HCT116 (cell line): ENCODE results near the gene GAP43. TPM values are rescaled to one million over a fixed set of nuclear protein-coding genes. Genes with fewer than 3 reads are reported as not detected.

Experiments used
- ATAC-seq: fragments of 200-7000 bp; cut with Tn5 transposase; 2 replicates; pipeline ENCODE4 v1.9.1; 2020; ENCODE audit warnings: mild to moderate bottlenecking, moderate library complexity
- BruUV-seq: library from RNA; stranded (reverse); fragments of 400-500 nt; replicated peaks from 2 replicates; lab custom pipeline; 2021; lab: Mats Ljungman, UMichigan
- CTCF ChIA-PET: fragments of 300-600 bp; sonication (Branson Sonifier 250); formaldehyde crosslinking; loops from one replicate; lab custom pipeline; 2021; ENCODE audit warnings: antibody characterized with exemption; lab: Charles Lee
- POLR2A ChIA-PET: fragments of 300-600, 350-600 bp; sonication (Branson Sonifier 250); formaldehyde crosslinking; loops from one replicate; lab custom pipeline; 2021; ENCODE audit warnings: antibody characterized with exemption; lab: Charles Lee
- RAD21 ChIA-PET, 2 experiments: fragments of 300-600 bp; sonication (Branson Sonifier 250); formaldehyde crosslinking; loops; one replicate each; lab custom pipeline; 2023; ENCODE audit warnings: low total read pairs in 2 of 2; ENCODE audit not compliant: uncharacterized antibody in 2 of 2, unreplicated experiment in 2 of 2, low non-redundant PET in 1 of 2; lab: Charles Lee
- DNase-seq: peaks from one replicate; pipeline ENCODE4 v3.0.0-alpha.2; 2010; ENCODE audit warnings: low read depth, low spot score
- H2AFZ ChIP-seq: fragments of 200-600 bp; shearing (Covaris generic), sonication (generic); 2 replicates; pipeline ENCODE4 v1.6.1; 2017; ENCODE audit warnings: low read depth, mixed run types, mixed read lengths, antibody characterized with exemption, low read length; ENCODE audit not compliant: poor library complexity, severe bottlenecking
- H3K27ac ChIP-seq: 2 replicates; pipeline ENCODE4 v1.5.1; 2012; ENCODE audit warnings: low read depth, low read length
- H3K27me3 ChIP-seq: fragments of 200-600 bp; sonication (generic); 2 replicates; pipeline ENCODE4 v1.6.1; 2016; ENCODE audit warnings: mixed run types, low read length, mixed read lengths; ENCODE audit not compliant: insufficient read depth
- H3K36me3 ChIP-seq, 2 experiments: fragments of 200-500 bp in 1 of 2; fragments of 200-600 bp in 1 of 2; sonication (Bioruptor generic) in 1 of 2; sonication (generic) in 1 of 2; 2 replicates each; pipeline versions ENCODE4 v1.5.1 to v1.6.1; 2014 to 2016; ENCODE audit warnings: low read length in 2 of 2, inconsistent platforms in 1 of 2, mixed read lengths in 1 of 2, mixed run types in 1 of 2; ENCODE audit not compliant: insufficient read depth in 2 of 2, control insufficient read depth in 1 of 2
- H3K4me1 ChIP-seq, 2 experiments: fragments of 200-600 bp in 1 of 2; sonication (generic) in 1 of 2; 2 replicates each; pipeline versions ENCODE4 v1.5.1 to v1.6.1; 2012 to 2017; ENCODE audit warnings: low read length in 2 of 2, inconsistent platforms in 1 of 2, mild to moderate bottlenecking in 1 of 2, mixed read lengths in 1 of 2, mixed run types in 1 of 2, moderate library complexity in 1 of 2; ENCODE audit not compliant: insufficient read depth in 2 of 2, control insufficient read depth in 1 of 2
- H3K4me2 ChIP-seq: fragments of 200-600 bp; sonication (generic); 2 replicates; pipeline ENCODE4 v1.6.1; 2017; ENCODE audit warnings: mixed run types, low read length, mixed read lengths
- H3K4me3 ChIP-seq, 2 experiments: fragments of 200-600 bp in 1 of 2; sonication (generic) in 1 of 2; replicated peaks in 1 of 2; 2 replicates each; pipeline ENCODE4 v1.5.1; 2011 to 2016; ENCODE audit warnings: low read length in 2 of 2, control low read depth in 1 of 2, low read depth in 1 of 2, mild to moderate bottlenecking in 1 of 2, mixed read lengths in 1 of 2, mixed run types in 1 of 2
- H3K79me2 ChIP-seq: fragments of 200-600 bp; sonication (generic); 2 replicates; pipeline ENCODE4 v1.6.1; 2017; ENCODE audit warnings: mild to moderate bottlenecking, mixed run types, low read length, moderate library complexity, mixed read lengths; ENCODE audit not compliant: insufficient read depth
- H3K9ac ChIP-seq: fragments of 200-600 bp; sonication (generic); 2 replicates; pipeline ENCODE4 v1.6.1; 2016; ENCODE audit warnings: low read length, mixed read lengths
- H3K9me2 ChIP-seq: fragments of 200-600 bp; sonication (generic), shearing (Covaris generic); 2 replicates; pipeline ENCODE4 v1.6.1; 2017; ENCODE audit warnings: mixed run types, mild to moderate bottlenecking, moderate library complexity; ENCODE audit not compliant: insufficient read depth
- H3K9me3 ChIP-seq, 2 experiments: fragments of 200-500 bp in 1 of 2; fragments of 200-600 bp in 1 of 2; sonication (Bioruptor generic) in 1 of 2; sonication (generic) in 1 of 2; 2 replicates each; pipeline ENCODE4 v1.6.1; 2014 to 2017; ENCODE audit warnings: low read length in 2 of 2, mixed read lengths in 2 of 2, inconsistent platforms in 1 of 2, low read depth in 1 of 2, mild to moderate bottlenecking in 1 of 2, mixed run types in 1 of 2, moderate library complexity in 1 of 2; ENCODE audit not compliant: control insufficient read depth in 1 of 2, insufficient read depth in 1 of 2
- H4K20me1 ChIP-seq: fragments of 200-600 bp; sonication (generic), shearing (Covaris generic); 2 replicates; pipeline ENCODE4 v1.6.1; 2017; ENCODE audit warnings: mixed run types, mild to moderate bottlenecking, moderate library complexity; ENCODE audit not compliant: insufficient read depth
- CBX3 ChIP-seq: IDR thresholded peaks from 2 replicates; pipeline ENCODE4 v1.6.1; 2012; ENCODE audit warnings: low read depth
- ELF1 ChIP-seq: IDR thresholded peaks from 2 replicates; pipeline ENCODE4 v1.6.1; 2012; ENCODE audit warnings: low read depth, borderline replicate concordance
- EZH2phosphoT487 ChIP-seq: fragments of 200-600 bp; IDR thresholded peaks from 2 replicates; pipeline ENCODE4 v1.6.1; 2018; ENCODE audit warnings: antibody characterized with exemption, borderline replicate concordance
- FOSL1 ChIP-seq: IDR thresholded peaks from 2 replicates; pipeline ENCODE4 v1.6.1; 2012; ENCODE audit warnings: low read depth
- JUND ChIP-seq: IDR thresholded peaks from 2 replicates; pipeline ENCODE4 v1.6.1; 2012
- POLR2A ChIP-seq: IDR thresholded peaks from 2 replicates; pipeline ENCODE4 v1.7.0; 2011; ENCODE audit warnings: borderline replicate concordance; ENCODE audit not compliant: insufficient read depth, insufficient read length; ENCODE audit errors: extremely low read depth
- SP1 ChIP-seq: IDR thresholded peaks from 2 replicates; pipeline ENCODE4 v1.6.1; 2012; ENCODE audit warnings: low read depth
- TCF7L2 ChIP-seq: IDR thresholded peaks from 2 replicates; pipeline ENCODE4 v1.7.0; 2011; ENCODE audit warnings: borderline replicate concordance, inconsistent platforms; ENCODE audit not compliant: insufficient read depth, insufficient read length; ENCODE audit errors: extremely low read depth
- YY1 ChIP-seq: IDR thresholded peaks from 2 replicates; pipeline ENCODE4 v1.6.1; 2011; ENCODE audit warnings: low read length, low read depth, moderate library complexity, mild to moderate bottlenecking; ENCODE audit not compliant: insufficient replicate concordance; ENCODE audit errors: extremely low read depth
- ZFX ChIP-seq: fragments of 450-650 bp; IDR thresholded peaks from 2 replicates; pipeline ENCODE4 v1.6.1; 2017
- intact Hi-C: fragments of 100-400 bp; cut with micrococcal nuclease; formaldehyde crosslinking; loops from 2 replicates; pipeline ENCODE4 v1.10.0; 2022
- total RNA-seq: library from RNA; stranded (reverse); gene quantifications from one replicate; pipeline ENCODE4 v1.2.1, GENCODE V29; 2021; ENCODE audit not compliant: unreplicated experiment
- TF ChIP-seq, protein P1 (sequence below): IDR thresholded peaks from 2 replicates; pipeline ENCODE4 v1.6.1; 2011; ENCODE audit warnings: mild to moderate bottlenecking, low read length, moderate library complexity; ENCODE audit not compliant: insufficient replicate concordance; ENCODE audit errors: extremely low read depth

GAP43 gene
- total RNA-seq, 1 experiment from 2014 or later, result not detected

DNA sequence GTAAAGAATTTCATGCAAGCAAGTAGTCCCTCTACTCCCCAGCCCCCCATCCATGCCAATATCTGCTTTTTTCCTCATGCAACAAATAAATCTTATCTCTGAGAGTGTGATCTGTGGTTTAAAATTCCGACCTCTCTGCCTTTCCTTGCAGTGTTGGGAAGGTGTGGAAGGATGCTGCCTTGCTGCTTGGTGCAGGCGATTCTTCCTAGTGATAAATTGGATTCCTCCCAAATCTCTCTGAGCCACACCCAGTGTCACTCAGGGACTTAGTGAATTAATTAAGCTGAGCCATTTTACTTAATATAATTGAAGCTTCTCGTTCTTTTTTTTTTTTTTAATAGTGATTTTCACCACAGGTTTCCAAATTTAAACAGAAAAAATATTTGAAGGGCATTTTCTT lies 3.4 kb downstream of the GAP43 start:
- Histone ChIP-seq H3K9me2 (no peaks in the 10 kb centered on the region), H3K79me2 (no peaks in the 10 kb centered on the region), H4K20me1 (no peaks in the 10 kb centered on the region), H3K27ac (no peak overlapping the region), H3K4me2 (no peak overlapping the region), H2AFZ (no peak overlapping the region), H3K4me1 (no peaks in the 10 kb centered on the region), H3K9ac (no peak overlapping the region), H3K36me3 (no peaks in the 10 kb centered on the region), H3K9me3 (no peaks in the 10 kb centered on the region), H3K4me3 (no peak overlapping the region), H3K27me3 (peaks cover 38% of the 10 kb centered on the region)
- RAD21 ChIA-PET, result interaction anchor here in 1 of 2 experiments (1.1 kb wide), 1 partner anchor 157 kb away, joined by 3 read pairs; no protein-coding TSS in a partner anchor
- CTCF ChIA-PET, result no interaction called here
- POLR2A ChIA-PET, result no interaction called here
- DNase-seq (no peak), ATAC-seq (no peak)
- TF ChIP-seq POLR2A, result no peak
- TF ChIP-seq JUND, result no peak
- no peak for TF ChIP-seq YY1
- intact Hi-C loops, result no loop called here
- BruUV-seq, result no TSS peak

DNA sequence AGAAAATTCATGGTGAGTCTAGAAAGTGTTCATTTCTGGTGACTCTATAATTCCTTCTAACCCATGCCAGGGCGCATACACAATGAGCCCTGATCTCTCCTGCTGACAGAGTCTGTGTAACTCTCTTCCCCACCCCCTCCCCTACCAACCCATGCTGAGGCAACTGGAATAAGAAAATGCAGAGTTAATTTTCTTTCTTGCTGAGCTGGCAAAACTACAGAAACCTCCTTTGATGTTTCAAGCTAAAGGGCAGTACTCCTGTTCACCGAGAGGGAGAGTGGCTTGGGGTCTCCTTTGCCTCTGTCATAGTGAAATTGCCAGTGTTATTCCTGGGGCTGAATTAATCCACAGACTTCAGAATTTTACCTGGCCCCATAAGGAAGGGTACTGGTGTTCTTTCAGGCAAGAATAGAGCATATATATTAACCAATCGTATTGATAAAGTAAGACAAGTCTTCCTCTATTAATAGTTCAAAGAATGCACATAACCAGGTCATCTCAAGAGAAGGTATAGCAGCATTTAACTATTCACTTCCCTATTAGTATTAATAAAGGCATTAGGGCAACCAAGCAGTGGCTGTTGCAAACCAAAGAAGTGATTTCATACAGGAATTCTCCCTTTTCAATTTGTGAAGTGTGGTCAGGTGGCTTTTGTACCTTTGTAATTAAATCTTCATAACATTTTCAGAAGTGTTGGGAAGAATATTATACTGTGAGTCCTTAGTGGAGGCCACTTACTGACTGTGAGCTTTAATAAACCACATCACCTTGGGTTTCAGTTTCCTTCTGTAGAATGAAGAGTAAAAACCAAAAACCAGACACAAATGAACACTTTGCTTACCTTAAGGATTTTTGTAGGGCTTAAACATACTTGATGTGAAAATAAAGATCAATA lies 4.1 kb downstream of the GAP43 start:
- ChIA-PET RAD21 (interaction anchor here in 1 of 2 experiments (1.1 kb wide), 1 partner anchor 157 kb away, joined by 3 read pairs; no protein-coding TSS in a partner anchor), CTCF (no interaction called here), POLR2A (no interaction called here)
- no peaks in the 10 kb centered on the region for H3K4me1 ChIP-seq
- H3K9ac ChIP-seq, result no peak overlapping the region
- H3K79me2 ChIP-seq, result no peaks in the 10 kb centered on the region
- no peak for DNase-seq
- H4K20me1 ChIP-seq, result no peaks in the 10 kb centered on the region
- no peaks in the 10 kb centered on the region for H3K36me3 ChIP-seq
- no peaks in the 10 kb centered on the region for H3K9me2 ChIP-seq
- H3K27ac ChIP-seq, result no peak overlapping the region
- no peak for ATAC-seq
- BruUV-seq, result no TSS peak
- intact Hi-C loops, result no loop called here
- no peak overlapping the region for H2AFZ ChIP-seq
- TF ChIP-seq POLR2A (no peak), ELF1 (no peak), ZFX (no peak), CBX3 (no peak), TCF7L2 (no peak), SP1 (no peak), EZH2phosphoT487 (no peak), FOSL1 (no peak)
- TF ChIP-seq, protein P1, sequence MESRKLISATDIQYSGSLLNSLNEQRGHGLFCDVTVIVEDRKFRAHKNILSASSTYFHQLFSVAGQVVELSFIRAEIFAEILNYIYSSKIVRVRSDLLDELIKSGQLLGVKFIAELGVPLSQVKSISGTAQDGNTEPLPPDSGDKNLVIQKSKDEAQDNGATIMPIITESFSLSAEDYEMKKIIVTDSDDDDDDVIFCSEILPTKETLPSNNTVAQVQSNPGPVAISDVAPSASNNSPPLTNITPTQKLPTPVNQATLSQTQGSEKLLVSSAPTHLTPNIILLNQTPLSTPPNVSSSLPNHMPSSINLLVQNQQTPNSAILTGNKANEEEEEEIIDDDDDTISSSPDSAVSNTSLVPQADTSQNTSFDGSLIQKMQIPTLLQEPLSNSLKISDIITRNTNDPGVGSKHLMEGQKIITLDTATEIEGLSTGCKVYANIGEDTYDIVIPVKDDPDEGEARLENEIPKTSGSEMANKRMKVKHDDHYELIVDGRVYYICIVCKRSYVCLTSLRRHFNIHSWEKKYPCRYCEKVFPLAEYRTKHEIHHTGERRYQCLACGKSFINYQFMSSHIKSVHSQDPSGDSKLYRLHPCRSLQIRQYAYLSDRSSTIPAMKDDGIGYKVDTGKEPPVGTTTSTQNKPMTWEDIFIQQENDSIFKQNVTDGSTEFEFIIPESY, result no peak
- TF ChIP-seq, all 23 proteins: peak for 0
- Histone ChIP-seq H3K27me3 (peaks cover 38% of the 10 kb centered on the region), H3K9me3 (no peaks in the 10 kb centered on the region), H3K4me3 (no peak overlapping the region), H3K4me2 (no peak overlapping the region)
